GM21737 (cell line): ENCODE results near the gene MAGEF1.
A peak's percentile ranks its signal among the peaks of the same experiment; 100 is the strongest.

Experiments
- ATAC-seq: cut with Tn5 transposase; IDR thresholded peaks from one replicate; pipeline ENCODE4 v1.9.1; 2021; ENCODE audit warnings: mild to moderate bottlenecking, moderate library complexity; ENCODE audit not compliant: unreplicated experiment

MAGEF1 gene

DNA sequence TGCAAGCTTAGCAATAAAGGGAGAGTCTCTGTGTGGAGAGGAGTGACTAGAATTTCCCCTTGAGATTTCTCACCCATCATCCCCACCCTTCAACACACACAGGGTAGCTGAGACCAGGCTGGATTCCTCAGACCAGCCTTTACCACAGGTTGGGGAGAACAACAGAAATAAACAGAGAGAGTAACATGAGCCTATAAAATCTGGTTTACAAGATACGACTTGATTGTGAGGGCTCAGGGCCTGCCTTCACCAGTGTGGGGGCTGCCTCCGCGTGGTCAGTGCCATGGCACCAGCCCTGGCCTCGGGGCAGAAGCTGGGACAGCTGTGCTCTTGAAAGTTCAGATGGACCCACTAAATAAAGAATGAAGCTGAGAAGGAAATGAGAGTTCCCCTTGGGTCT, 14.6 kb upstream of the MAGEF1 start:
- no peak for ATAC-seq

DNA sequence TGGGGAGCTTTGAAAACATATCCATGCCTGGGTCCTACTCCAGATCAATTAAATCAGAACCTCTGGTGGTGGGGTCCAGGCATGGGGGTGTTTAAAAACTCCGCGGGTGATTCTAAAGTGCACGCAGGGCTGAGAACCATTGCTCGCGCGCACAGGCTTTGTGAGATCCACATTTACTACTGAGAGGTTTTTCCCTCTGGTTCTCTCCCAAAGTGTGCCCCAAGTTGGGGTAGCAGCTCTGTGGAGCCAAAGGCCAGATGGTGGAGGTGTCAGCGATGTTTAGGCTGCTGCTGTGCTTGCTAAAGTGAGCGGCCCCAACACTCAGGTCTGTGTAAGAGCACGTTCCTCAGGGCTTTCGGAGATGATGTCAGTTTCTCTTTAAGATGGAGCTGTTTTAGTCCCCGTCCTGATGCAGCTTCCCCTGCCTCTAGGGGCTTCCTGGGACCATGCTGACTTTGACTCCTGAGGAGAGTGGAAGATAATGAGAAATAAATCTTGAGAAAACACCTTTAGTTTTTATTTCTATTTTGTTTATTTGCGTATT, 13.4 kb upstream of the MAGEF1 start:
- ATAC-seq, result no peak

DNA sequence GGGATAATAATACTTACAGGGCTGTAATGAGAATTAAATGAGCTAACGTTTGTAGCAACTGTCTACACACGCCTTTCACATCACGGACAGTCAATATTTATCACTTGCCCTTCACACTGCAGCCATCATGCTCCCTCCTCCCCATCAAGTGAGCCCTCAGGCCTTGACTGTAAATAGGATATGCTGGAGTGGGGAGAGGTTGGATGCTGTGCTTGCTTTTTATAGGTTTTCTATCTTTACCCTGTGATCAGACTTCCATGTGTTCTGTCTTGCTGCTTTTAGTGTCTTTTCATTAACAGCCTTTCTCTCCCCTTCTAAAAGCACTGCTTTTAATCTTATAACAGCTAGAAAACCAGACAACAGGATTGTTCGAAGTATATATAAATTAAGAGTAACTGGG, 12.8 kb upstream of the MAGEF1 start:
- ATAC-seq, result no peak

DNA sequence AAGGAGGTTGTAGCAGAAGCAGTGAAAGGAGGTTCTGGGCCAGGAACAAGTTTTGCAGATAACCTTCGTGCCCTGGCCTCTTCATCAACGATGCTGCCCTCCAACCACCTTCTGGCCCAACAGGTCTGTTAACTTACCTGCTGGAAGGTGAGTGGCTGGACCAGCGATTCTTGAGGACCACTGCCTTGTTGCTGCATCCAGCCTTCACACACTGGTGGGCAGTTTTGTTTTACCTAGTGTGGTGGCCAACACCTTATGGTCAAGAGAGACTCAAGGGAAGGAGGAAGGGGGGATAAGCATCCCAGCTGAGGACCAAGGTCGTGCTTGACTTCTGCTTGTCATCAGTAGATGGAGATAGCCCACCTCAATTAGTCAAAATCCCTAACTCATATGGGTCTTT, 7.8 kb upstream of the MAGEF1 start:
- no peak for ATAC-seq

DNA sequence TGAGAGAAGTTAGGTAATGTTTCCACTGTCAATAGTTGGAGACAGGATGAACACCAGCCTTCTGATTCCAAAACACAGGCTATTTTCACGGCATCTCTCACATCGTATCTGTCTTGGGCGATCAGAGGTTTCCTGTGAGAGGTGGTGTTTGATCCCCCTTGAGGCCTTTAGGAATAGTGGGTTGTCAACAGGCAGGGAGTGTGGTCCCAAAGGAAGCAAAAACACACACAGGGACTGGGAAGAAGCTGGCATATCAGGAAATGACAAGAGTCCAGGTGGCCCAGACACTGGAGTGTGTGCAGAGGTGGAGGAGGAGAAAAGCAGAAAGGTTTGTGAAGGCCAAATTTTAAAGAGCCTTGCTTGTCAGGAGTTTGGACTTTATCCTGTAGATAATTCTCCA, 6.6 kb upstream of the MAGEF1 start:
- ATAC-seq, result no peak

DNA sequence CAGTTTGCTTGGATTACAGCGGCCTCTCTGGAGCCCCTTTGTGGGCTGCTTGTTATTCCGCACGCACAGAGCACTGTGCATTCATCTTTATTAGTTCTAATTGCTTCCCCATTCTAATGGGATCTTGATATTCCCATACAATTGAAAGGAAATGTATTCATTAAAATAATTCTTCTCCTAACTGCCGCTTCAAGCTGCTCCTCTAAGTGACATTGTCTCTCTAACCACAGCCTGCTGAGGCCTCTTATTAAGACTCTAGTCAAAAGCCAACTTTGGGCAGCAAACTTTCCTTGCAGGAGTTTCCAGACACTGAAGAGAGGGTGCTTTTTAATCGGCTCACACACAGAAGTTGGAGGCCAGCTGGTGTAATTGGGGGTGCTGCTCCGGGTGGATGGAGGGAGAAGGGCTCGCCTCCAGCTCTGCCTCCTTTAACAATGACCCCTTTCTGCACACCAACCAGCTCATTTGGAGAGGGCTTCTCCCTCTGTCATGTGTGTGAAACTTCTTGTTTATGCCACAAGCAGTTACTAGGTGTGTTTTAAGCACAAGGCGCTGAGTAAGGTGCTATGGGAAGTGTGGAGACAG, 5.6 kb upstream of the MAGEF1 start:
- ATAC-seq, result no peak

DNA sequence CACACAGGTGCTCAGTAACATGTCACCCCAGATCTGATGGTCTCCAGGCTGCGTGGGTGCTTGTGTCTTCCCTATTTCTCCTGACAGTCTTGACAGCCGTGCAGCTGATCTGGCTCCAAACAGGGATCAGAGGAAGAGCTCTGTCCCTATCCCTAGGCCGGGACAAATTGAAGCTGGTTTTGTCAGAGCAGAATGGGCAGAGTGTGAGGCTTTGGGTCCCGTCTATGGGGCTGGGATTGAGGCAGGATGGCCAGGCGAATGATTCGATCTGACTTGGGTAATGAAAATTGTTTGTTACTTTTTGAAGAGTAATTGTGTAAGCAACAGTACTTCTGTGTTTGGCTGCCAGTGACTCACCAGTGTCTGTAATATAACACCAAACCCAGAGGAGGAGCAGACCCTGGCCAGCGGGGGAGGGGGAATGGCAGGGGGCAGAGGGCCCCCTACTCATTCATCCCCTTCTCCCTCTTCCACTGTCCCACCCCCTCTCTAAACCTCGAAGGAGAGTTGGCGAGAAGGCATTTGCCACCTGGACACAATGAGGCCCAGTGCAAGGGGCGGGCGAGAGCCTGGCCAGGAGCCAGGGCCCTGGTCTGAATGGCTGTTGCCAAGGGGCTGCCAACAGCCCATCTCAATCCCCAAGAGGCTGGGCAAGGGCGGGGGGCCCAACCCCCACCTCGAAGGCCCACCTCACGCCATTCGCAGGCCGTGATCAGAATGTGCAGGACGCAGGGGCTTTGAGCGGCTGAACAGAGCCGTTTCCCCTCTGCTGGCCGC, 4.9 kb upstream of the MAGEF1 start:
- no peak for ATAC-seq

DNA sequence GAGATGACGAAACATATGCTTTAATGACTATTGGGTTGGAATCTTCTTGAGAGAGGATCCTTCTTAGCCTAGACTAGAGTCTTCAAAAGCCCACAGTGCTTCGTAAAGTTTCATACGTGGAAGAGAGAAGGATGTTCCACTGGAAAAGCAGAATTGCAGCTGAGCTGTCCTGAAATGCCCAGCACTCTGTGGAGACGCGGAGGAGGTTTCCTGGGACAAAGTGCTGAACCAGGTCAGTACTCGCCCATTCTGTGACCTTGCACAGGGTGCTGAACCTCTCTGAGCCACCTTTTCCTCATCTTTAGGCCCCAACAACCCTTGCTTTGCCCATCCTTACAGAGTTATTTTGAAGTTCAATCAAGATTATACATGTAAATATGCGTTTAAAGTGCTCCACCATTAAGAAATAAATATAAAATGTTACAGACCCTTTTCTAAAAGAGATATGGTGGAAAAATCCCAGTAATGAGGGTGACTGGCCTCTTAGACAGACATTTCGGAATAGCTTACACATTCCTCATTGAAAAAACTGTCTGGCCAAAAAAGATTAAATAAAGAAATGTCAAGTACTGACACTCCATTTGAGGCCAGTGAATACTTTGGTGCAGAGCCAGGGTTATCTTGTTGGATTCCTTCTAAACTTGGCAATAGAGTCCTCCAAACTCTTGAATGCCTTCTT, 4.2 kb upstream of the MAGEF1 start:
- no peak for ATAC-seq

DNA sequence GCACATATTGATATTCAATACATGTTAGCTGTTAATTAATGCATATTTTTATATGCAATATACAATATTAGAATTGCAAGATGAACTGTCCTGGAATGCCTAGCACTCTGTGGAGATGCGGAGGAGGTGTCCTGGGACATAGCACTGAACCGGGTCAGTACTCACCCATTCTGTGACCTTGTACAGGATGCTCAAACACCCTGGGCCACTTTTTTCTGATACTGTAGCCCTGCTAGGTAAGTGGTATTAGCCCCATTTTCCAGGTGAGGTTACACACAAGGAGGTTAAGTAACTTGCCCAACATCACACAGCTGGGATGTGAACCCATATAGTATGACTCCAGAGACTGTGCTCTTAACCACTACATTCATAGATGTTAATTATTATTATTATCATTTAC, 1.7 kb upstream of the MAGEF1 start:
- no peak for ATAC-seq

DNA sequence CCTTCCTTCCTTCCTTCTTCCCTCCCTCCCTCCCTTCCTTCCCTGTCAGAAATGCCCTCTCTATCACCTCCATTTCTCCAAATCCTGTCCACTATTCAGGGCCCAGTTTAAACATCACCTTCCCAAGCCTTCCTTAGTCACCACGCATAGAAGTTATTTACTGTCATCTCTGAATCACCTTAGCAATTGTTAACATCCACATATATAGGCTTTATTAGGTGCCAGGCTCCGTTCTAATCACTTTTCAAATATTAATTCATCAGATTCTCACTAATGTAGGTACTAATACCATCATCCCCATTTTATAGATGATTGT, 1.1 kb upstream of the MAGEF1 start:
- ATAC-seq, result no peak

DNA sequence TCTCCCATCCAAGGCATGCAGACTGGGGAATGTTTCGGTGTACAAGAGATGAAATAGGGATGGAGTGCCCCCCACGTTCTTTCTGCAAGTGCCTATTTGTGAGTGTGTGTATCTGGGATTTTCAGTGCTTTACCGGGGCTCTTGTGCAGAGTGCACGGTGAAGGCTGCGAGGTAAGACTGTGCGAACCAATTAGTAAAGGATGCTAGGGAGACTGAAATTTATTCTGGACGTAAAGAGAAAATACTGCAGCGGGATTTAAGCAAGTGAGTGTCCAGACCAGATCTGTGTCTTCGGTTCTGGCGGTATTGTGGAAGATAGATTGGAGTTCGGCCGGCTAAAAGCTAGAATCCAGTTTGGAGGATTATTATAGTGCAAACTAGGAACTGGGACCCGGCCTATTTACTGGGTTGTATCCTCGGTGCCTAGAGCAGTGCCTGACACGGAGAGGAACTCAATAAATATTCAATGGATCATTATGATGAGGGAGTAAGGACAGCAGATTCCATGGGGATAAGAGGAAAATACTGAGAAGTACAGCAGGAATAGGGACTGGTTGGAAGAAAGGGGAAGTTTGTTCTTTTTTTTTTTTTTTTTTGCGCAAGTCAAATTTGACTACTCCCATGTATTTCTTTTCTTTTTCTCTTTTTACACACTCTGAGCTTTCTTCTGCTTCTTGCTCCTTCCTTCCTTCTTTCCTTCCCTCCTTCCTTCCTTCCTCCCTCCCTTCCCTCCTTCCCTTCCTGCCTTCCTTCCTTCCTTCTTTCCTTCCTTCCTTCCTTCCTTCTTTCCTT, 580 bp upstream of the MAGEF1 start:
- peak; percentile 20 for ATAC-seq

DNA sequence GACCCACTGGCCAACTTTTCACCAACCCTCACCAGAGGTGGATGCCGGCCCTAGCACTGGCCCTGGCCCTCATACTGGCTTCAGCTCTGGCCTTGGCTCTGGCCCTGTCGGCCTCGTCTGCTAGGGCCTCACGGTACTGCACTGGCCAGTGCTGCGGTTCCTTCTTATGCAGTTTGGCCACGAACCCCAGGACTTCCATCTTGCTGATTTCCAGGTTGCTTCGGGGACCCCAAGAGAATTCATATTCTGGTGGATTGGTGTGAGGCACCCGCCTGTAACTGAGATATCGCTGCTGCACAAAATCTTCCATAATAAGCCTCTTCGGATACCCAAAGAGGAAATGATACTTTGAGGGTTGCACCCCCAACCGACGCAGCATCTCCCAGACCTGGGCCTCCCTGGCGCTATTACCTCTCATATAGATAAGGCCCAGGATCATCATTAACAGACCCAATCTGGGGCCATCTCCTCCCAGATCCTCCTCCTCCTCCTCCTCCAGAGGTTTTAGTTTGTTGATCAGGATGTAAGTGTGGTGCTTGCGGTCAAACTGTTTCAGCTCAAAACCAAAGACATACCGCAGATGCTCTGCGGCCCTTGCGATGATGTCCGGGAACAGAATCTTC, 883 bp downstream of the MAGEF1 start:
- peak; percentile 45 for ATAC-seq

DNA sequence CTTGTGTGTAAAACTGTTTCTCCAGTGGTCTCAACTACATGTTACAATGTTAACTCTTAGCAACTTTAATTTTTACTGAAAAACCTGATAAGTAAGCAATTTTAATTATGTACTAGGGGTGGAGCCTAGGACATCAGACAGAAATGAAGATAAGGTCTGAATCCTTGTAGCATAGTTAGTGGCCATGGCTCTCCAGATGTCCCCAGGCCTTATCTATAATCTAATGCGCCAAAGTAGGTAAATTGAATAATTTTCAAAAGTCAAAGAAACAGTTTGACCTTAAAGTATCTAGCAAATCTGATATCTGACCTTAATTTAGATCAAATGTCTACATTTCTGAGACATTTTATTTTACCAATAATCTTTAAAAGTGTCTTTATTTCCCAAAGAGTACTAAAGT, 8.2 kb downstream of the MAGEF1 start:
- ATAC-seq, result no peak

DNA sequence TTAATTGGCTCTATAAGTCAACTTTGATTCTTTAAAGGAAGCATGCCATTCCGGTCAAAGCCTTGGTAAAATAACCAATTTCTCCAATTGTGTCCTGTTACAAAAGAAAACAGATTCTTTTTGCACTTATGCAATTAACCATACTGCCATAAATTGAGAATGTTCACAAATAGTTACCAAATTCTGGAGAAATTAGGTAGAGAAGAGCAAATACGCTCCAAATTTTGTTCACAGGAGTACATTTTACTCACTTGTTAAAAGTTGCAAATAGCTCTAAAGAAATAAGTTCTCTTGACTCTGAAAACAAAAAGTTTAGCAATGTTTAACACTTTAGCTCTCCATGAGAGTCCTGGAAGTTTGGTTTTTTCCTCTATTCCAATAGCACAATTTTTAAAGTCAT, 11.1 kb downstream of the MAGEF1 start:
- ATAC-seq, result no peak

DNA sequence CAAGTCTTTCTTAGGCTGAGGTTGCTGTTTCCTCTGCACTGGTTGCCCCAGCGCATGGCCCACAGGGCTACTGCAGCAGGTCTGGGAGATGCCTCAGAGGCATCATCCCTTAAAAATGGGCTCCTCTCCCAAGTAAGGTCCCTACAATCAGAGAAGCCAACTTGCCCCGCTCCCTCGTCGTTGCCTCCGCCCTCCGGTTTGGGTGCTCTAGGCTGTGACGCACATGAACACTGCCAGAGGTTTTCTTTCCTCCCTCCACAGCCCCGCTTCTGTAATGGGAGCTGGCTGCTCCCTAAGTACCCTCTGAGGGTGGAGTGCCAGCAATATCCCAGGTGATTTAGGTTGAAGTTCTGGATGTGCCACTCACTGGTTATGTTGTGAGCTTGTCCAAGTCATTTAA, 14.0 kb downstream of the MAGEF1 start:
- no peak for ATAC-seq

DNA sequence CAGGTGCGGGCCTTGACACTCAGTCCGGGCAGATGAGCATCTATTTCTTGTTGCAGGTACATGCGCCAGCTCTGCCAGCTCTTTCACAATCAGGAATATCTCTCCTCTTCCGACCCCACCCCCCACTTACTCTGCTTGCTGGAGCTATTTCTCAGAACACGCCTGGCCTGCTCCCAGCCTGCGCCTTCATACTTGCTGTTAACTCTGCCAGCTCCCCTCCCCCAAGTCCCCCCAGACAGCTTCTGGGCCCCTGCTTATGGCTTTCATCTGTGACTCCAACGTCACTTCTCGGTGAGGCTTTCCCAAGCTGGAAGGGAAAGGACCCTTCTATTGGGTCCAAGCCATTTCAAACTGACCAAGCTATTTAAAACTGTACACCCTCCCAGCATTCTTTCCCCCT, 15.2 kb downstream of the MAGEF1 start:
- ATAC-seq, result no peak

DNA sequence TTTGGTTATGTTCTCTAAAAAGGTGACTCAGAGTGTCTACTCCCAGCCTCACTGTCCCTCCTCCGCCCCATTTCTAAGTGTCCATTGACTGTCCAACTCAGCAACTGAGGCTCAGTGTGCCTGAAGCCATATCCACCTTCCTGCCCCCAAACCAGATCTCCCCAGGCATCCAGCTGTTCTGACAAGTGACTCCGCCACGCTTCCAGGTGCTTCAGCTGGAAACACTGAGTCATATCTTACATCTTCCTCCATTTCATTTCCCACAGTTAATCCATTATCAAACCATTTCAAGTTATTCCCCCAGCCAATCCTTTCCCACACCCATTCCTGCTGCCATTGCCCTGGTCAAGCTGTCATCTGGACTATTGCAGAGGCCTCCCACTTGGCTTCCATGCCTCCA, 17.1 kb downstream of the MAGEF1 start:
- ATAC-seq, result no peak

DNA sequence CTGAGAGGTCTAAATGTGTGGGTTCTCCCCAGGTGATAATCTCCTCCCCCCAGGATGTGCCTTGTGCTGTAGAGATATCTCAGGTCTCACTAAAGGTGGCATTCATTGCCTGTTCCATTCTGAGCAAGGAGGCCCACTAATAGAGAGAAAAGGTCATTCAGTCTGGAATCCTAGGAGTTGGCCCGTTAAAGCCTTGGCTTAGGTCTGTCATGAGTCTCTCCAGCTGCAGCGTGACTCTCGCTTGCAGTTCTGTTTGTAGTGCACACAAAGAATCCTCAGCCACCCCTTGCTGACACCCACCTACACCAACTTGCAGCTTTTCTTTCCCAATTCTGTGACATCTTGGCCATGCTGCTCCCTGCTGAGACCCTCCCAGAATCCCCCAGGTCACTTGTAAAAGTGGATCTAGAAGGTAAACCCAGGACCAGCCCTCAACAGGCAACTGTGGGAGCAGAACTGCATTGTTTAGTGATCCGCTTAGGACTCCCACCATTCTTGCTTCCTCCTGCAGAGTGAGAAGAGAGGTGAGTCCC, 17.7 kb downstream of the MAGEF1 start:
- ATAC-seq, result no peak

DNA sequence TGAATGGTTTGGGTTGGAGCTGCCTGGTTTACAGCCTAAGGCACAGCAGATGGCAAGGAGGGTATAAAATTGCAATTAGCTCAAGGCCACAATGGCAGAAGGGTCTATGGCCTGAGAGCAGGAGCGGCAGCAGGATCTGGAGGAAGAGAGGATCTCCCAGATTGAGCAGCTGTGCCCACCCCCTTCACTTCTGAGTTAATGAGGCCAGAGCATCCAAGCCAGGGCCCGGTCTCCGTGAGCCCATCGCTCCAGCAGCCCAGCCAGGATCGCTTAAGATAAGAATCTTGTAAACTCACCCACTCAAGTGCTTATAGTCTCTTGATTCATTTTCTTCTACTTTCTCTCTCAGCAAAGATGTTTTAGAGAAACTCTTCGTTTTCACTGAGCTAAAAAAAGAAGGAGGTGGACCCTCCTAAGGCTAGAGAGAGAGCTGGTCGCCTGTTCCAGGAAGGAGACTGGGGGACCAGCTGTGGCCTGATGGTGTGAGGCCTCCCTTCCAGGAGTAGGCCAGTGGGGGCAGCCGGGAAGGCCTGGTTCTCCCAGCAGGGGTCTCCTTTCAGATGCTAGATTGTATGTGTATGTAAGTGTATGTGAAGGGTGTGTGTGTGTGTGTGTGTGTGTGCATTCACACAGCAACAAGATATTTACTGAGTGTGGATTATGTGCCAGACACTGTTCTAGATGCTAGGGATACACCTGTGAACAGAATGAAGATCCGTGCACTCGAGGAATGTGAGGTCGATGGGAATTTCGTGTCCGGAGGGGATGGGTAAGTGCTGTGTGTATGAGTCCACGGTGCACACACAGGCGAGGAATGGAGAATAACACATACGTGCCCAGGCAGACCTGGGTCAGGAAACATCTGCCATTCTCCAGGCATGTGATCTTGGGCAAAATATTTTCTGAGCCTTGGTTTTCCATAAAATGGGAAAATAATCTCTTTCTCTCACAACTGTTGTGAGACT, 18.6 kb downstream of the MAGEF1 start:
- no peak for ATAC-seq
